HG03439 (cell line): ENCODE data around the gene ZNF700.
"Not testable (repeated sequence)": the region's sequence is repeated elsewhere in the genome, so short reads cannot be mapped to it uniquely, and the experiment has no call there.

Source experiments
- ATAC-seq: cut with Tn5 transposase; IDR thresholded peaks from one replicate; pipeline ENCODE4 v1.9.1; 2021; ENCODE audit warnings: mild to moderate bottlenecking, moderate library complexity; ENCODE audit not compliant: unreplicated experiment

Gene ZNF700

DNA sequence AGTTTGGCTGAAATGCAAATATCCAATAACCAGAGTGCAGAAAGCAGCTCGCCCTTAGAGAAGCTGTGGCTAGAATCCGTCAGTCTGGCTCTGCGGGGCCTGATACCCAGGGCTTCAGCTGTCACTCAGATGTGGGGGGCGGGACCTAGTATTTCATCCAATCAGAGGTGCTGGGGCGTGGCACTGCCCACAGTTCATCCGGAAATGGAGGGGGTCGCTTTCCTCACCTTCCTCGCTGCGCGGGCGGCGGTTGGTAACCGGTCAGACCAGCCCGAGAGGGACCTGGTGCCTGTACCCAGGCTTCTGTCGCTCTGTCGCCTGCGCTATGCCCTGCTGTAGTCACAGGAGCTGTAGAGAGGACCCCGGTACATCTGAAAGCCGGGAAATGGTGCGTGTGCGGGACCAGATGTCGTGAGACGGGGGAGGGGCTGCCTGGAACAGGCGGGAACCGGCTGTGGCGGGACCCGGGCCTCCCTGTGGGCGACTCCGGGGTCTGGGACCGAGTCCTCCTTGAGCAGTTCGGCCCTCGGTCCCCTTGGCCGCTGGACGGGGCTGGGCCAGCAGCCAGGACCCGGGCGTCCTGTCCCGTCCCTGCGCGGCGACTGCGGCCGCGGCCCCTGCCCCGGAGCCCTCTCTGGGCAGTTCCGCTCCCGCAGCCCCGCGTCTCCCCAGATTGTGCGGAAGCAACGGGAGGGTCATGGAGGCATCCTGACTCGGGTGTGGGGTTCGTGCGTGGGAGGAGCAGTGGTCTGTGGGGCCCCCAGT is at the start of gene ZNF700:
Gene ZNF700 (plus strand): TSS at position 222 of the 765 bp plus-strand sequence. CDS start 104 bp downstream, at position 326.
- peak; percentile 88 for ATAC-seq

DNA sequence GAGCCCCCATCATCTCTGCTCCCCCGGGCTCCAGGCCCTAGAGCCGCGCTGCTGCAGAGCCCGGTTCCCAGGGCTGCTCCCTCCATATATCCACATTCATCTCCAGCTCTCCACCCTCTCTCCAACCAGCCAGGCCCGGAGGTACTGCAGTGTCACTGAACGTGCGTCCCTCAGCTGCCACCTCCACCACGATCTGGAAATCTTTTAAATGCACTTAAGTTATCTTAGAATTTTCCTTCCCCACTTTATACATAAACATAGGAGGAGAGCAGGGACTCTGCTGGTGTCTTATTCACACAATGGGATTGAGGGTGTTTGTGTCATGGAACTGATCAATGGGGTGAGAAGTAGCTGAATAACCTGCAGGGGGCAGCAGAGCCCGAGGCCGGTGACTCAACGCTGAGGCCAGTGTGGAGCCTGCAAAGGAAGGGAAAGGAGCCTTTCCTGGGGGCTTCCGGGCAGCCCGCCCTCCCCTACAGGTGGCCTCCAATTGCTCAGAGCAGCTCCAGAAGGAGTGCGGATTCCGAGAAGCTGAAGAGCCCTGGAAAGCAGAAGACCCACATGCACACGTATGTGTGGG is 45.1 kb upstream of the ZNF700 start:
- ATAC-seq: not testable (repeated sequence)

DNA sequence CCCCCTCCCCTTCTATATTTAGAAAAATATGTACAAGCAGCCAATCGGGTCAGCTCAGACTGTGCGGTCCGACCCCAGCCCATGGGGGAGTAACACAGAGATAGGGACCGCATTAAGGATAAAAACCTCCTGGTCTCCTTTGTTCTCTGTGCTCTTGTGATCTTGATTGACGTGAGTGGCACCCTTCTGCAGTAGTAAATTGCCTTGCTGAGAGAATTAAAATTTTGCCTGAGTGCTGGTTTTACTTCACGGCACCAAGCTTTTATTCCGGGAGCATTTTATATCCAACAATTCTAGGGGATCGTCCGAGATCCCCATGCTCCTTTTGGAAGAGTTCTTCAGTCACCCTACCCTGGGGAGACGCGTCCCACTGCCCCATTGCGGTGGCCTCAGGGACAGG is 44.3 kb upstream of the ZNF700 start:
- ATAC-seq: no peak

DNA sequence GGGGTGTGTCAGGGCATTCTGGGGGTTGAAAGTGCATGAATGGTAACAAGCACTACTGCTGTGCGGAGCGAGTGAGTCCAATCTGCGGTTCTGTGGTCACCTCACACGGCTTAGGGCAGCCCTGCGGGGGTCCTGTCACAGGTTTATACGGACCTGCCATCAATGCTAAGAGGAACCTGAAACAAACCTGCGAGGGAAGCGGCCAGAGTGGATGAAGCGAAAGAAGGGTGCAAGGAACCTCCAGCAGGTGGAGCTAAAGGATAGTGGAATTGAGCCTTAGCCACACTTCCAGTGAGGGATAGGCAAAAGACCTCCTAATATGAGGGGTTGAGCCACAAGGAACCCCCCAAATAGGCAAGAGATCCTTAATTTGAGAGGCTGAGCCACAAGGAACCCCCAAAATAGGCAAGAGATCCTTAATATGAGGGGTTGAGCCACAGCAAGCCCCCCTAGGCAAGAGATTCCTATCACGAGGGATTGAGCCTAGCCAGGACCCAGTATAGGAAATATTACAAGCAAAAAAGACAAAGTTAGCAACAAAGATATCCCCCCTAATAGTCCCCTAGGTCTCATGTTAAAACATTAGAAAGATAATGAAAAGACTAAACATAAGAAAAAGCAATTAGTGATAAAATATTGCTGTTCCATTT is 43.6 kb upstream of the ZNF700 start:
- no peak for ATAC-seq

GRCh38 chr19:11882606-11883005 is 42.3 kb upstream of the ZNF700 start:
- no peak for ATAC-seq

- ATAC-seq: no peak
Observed at GRCh38 chr19:11887234-11887610, 37.7 kb upstream of the ZNF700 start.

GRCh38 chr19:11887611-11888531 is 37.0 kb upstream of the ZNF700 start, which contains the start of gene ZNF69:
TSS of gene ZNF69 (plus strand) at chr19:11887782. CDS start at chr19:11887924, 142 bp downstream.
- ATAC-seq: no peak

DNA sequence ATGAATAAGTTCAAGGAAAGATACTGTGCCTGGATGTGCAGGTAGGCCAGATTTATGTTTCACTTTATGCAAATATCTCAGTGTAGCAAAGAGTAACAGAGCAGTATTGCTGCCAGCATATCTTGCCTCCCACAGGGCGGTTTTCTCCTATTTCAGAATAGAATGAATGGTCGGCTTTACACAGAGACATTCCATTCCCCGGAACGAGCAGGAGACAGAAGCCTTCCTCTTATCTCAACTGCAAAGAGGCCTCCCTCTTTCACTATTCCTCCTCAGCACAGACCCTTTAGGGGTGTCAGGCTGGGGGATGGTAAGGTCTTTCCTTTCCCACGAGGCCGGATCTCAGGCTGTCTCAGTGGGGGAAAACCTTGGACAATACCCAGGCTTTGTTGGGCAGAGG is 35.0 kb upstream of the ZNF700 start:
- not testable (repeated sequence) for ATAC-seq

DNA sequence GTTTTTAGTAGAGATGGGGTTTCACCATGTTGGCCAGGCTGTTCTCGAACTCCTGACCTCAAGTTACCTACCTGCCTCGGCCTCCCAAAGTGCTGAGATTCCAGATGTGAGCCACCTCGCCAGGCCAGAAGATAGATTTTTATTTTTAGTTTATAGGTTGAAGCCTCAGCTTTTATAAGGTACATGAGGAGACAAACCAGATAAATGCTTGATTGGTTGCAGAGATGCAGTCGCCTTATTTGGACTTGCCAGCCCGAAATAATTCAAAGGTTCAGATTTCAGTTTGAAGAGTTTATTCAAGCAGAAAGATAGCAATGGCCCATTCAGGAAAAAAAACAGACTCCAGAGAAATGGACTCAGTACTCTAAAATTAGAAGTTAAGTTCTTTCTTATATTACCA is 34.3 kb upstream of the ZNF700 start:
- no peak for ATAC-seq

- no peak for ATAC-seq
Observed at GRCh38 chr19:11894851-11895250, 30.1 kb upstream of the ZNF700 start.

DNA sequence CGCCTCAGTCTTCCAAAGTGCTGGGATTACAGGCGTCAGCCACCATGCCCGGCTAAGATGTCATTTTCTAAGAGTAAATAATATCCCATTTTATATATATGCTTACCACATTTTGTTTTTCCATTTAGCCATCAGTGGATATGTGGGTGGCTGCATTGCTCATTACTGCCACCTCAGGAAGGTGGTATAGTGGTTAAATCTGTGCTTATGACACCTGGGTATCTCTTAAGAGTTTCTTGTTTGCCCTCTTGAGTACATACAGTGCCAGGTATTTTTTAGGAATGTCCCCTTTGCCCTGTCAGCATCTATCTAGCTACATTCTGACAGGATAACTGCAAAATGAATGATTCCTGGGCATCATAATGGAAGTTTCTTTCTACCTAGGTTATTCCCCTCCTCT is 22.7 kb upstream of the ZNF700 start:
- no peak for ATAC-seq

- no peak for ATAC-seq
Observed at GRCh38 chr19:11905928-11906327, 19.0 kb upstream of the ZNF700 start.

GRCh38 chr19:11911937-11912336 is 13.0 kb upstream of the ZNF700 start:
- ATAC-seq: not testable (repeated sequence)

DNA sequence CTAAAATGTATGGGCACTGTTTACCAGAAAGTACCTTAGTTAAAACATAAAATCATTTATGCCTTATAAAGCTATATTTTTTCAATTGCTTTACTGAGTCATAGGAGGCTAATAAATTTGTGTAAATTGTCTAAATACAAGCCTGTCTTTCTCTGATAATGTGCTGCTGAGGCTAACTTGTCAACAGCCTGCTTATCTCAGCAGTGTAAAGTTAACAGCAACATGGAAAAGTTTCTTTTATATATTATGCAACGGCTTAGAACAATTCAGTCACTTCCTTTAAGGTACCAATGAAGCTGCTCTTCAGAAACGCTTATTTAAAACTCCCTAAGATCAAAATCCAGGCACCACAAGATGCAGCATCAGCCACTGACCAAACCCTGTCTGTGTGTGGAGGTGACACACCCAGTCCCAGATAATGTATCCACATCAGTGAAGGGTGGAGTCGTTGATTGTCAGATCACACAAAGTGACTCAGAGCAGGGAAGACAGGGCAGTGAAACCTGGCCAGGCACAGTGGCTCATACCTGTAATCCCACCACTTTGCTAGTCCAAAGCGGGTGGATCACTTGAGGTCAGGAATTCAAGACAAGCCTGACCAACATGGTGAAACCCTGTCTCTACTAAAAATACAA is 10.4 kb upstream of the ZNF700 start:
- ATAC-seq: not testable (repeated sequence)

DNA sequence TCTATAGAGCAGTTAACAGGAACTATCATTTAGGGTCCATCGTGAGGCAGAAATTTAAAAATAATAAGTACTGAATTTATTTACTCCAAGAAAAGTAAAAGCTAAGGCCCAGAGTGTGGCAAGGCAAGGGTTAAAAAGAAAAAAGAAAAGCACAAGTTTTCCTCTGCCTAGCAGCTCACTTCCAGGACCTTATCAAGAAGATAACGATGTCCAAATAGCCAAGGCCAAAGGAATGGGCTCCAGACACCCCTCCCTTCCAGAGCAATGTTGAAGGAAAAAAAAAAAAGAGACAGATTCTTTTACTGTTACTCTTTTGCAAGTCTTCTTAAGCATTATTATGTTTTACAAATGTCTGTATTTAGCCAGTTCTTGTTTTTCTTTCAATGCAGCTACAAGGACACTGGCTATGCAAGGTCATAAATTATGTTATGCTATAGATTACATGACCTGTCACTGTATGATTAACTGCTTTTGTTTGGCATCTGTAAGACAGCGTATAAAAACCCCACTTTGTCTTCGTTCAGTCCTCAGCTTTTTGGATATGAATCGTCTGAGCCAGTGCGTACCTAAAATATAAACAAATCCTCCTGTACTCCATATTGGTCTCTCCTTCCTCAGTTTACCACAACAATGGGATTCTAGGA is 2.9 kb upstream of the ZNF700 start:
- ATAC-seq: no peak

DNA sequence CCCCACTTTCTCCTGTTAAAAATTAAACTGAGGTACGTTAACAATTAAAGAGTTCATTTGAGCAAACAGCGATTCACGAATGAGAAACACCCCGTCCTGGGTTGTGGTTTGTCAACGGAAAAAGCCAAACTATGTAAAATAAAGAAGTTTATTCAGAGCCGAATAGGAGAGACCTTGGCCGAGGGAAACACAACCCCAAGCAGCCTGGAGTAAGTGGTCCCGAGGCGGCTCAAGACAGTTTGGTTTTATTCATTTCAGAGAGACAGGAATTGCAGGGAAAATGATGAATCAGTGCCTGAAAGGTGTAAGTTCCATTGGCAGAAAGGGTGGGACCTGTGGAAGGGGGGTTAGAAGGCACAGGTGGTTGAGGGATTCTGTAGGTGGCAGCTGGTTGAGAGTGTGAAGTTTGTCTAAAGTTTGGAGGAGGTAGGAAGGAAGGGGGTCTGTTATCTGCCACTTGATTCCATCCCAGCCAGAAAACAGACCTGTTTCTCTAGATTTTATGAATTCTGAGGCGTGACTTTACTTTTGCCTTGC is 812 bp downstream of the ZNF700 start:
- ATAC-seq: not testable (repeated sequence)

GRCh38 chr19:11927227-11927626 is 2.3 kb downstream of the ZNF700 start:
- no peak for ATAC-seq

DNA sequence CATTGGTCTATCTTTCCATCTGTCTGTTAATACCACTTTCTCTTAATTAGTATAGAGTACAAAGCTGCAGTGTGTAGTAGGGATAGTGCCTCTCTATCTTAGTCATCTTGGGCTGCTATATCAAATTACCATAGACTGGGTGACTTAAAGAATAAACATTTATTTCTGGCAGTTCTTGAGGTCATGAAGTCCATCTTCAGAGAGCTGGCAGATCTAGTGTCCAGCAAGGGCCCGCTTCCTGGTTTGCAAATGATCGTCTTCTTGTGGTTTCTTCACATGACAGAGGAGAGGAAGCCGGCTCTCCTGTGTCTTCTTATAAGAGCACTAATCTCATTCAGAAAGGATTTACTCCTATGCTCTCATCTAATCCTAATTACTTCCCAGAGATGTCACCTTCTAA is 6.1 kb downstream of the ZNF700 start:
- no peak for ATAC-seq

- no peak for ATAC-seq
Observed at GRCh38 chr19:11931513-11931912, 6.6 kb downstream of the ZNF700 start.

- ATAC-seq: not testable (repeated sequence)
Observed at GRCh38 chr19:11935829-11936228, 10.9 kb downstream of the ZNF700 start.
